HepG2 (cell line): ENCODE measurements around the gene C2orf76. TPM values are rescaled to one million over a fixed set of nuclear protein-coding genes. Genes with fewer than 3 reads are reported as not detected.
A peak's percentile ranks its signal among the peaks of the same experiment; 100 is the strongest.

Experiments
- ATAC-seq: fragments of 200-7000 bp; cut with Tn5 transposase; 3 replicates; pipeline ENCODE4 v1.9.1; 2020; ENCODE audit warnings: mild to moderate bottlenecking, moderate library complexity
- BruUV-seq: library from RNA; stranded (reverse); fragments of 400-500 nt; replicated peaks from 2 replicates; lab custom pipeline; 2021; lab: Mats Ljungman, UMichigan
- CTCF ChIA-PET: fragments of 300-600 bp; formaldehyde crosslinking; extraction: SDS; loops from one replicate; lab custom pipeline; 2021; ENCODE audit warnings: low total read pairs, inconsistent platforms, low intra/inter-chr PET ratio; lab: Yijun Ruan, JAX
- POLR2A ChIA-PET: fragments of 350-600 bp; sonication (Branson Sonifier 250); formaldehyde crosslinking; loops from one replicate; lab custom pipeline; 2020; ENCODE audit warnings: antibody characterized with exemption, inconsistent platforms; lab: Yijun Ruan, JAX
- DNase-seq: peaks from one replicate; pipeline ENCODE4 v3.0.0-alpha.2; 2015; ENCODE audit warnings: low spot score
- FAIRE-seq: peaks from 3 replicates; lab custom pipeline; 2011; peaks lifted over from hg19 to GRCh38; lab: Jason Lieb, UNC
- H2AFZ ChIP-seq: one replicate; pipeline ENCODE4 v1.6.1; 2011; ENCODE audit warnings: low read length, inconsistent platforms
- H3K27ac ChIP-seq: fragments of 300-600 bp; 3 replicates; pipeline ENCODE4 v1.8.0; 2011; ENCODE audit warnings: mixed run types, mild to moderate bottlenecking, mixed read lengths, low read length, inconsistent platforms; ENCODE audit not compliant: insufficient read depth; ENCODE audit errors: extremely low read length
- H3K27me3 ChIP-seq, 2 experiments: fragments of 200-600 bp in 1 of 2; 2 replicates in 1 of 2; 3 replicates in 1 of 2; pipeline versions ENCODE4 v1.6.0 to v1.8.0; 2011; ENCODE audit warnings: low read length in 2 of 2, mild to moderate bottlenecking in 2 of 2, moderate library complexity in 2 of 2, inconsistent platforms in 1 of 2; ENCODE audit not compliant: insufficient read depth in 2 of 2, control insufficient read depth in 1 of 2
- H3K36me3 ChIP-seq, 2 experiments: fragments of 200-600 bp in 1 of 2; replicated peaks in 1 of 2; 2 replicates in 1 of 2; 3 replicates in 1 of 2; pipeline versions ENCODE4 v1.5.1 to v1.8.0; 2011; ENCODE audit warnings: low read length in 2 of 2, inconsistent platforms in 1 of 2; ENCODE audit not compliant: insufficient read depth in 2 of 2, control insufficient read depth in 1 of 2
- H3K4me1 ChIP-seq: 2 replicates; pipeline ENCODE4 v1.5.1; 2012; ENCODE audit warnings: low read length, inconsistent platforms; ENCODE audit not compliant: insufficient read depth
- H3K4me2 ChIP-seq: 2 replicates; pipeline ENCODE4 v1.6.0; 2011; ENCODE audit warnings: low read depth, low read length, inconsistent platforms
- H3K4me3 ChIP-seq, 3 experiments: fragments of 200-600 bp in 1 of 3; sonication (generic), shearing (Covaris generic) in 1 of 3; replicated peaks in 1 of 3; 2 replicates each; pipeline ENCODE4 v1.5.1; 2011 to 2016; ENCODE audit warnings: low read length in 3 of 3, inconsistent platforms in 2 of 3, low read depth in 2 of 3, mild to moderate bottlenecking in 2 of 3, control low read depth in 1 of 3, mixed read lengths in 1 of 3; ENCODE audit not compliant: insufficient read depth in 1 of 3
- H3K79me2 ChIP-seq: one replicate; pipeline ENCODE4 v1.6.1; 2011; ENCODE audit warnings: low read length, inconsistent platforms; ENCODE audit not compliant: insufficient read depth
- H3K9ac ChIP-seq: 2 replicates; pipeline ENCODE4 v1.6.0; 2011; ENCODE audit warnings: mild to moderate bottlenecking, low read depth, low read length, inconsistent platforms; ENCODE audit not compliant: insufficient read depth
- H3K9me3 ChIP-seq: 2 replicates; pipeline ENCODE4 v1.5.1; 2012; ENCODE audit warnings: mild to moderate bottlenecking, low read length
- H4K20me1 ChIP-seq: 2 replicates; pipeline ENCODE4 v1.6.0; 2011; ENCODE audit warnings: inconsistent platforms, mild to moderate bottlenecking, low read length, moderate library complexity; ENCODE audit not compliant: insufficient read depth
- ATF1 ChIP-seq: IDR thresholded peaks from 2 replicates; pipeline ENCODE4 v1.6.1; 2016; ENCODE audit warnings: mild to moderate bottlenecking, control low read depth
- MAFK ChIP-seq, 2 experiments: IDR thresholded peaks in 1 of 2; conservative IDR thresholded peaks in 1 of 2; 2 replicates each; pipeline ENCODE4 v1.6.1; 2011; ENCODE audit warnings: improper control_type of control experiment in 2 of 2, low read length in 2 of 2
- RFX5 ChIP-seq: IDR thresholded peaks from 2 replicates; pipeline ENCODE4 v1.6.1; 2011; ENCODE audit warnings: low read depth, low read length, improper control_type of control experiment
- SOX6 ChIP-seq, 2 experiments: fragments of 450-650 bp in 1 of 2; sonication (generic) in 1 of 2; formaldehyde crosslinking in 1 of 2; IDR thresholded peaks; 2 replicates each; pipeline versions ENCODE4 v1.4.0 to v1.6.1; 2017 to 2020; ENCODE audit warnings: antibody characterized with exemption in 1 of 2, mild to moderate bottlenecking in 1 of 2, missing genetic modification reagents in 1 of 2
- ZNF20 ChIP-seq: sonication (generic); formaldehyde crosslinking; IDR thresholded peaks from 2 replicates; pipeline ENCODE4 v1.4.0; 2020; ENCODE audit warnings: mild to moderate bottlenecking, moderate library complexity, missing genetic modification reagents
- ZNF788 ChIP-seq: sonication (generic); formaldehyde crosslinking; IDR thresholded peaks from 2 replicates; pipeline ENCODE4 v1.5.0; 2020; ENCODE audit warnings: mild to moderate bottlenecking, missing genetic modification reagents, borderline replicate concordance
- WGBS: methylation state at CpG from one replicate; pipeline ENCODE4 v1.1.6; 2017; ENCODE audit warnings: low lambda C conversion rate; 5-methylcytosine and 5-hydroxymethylcytosine counted together
- in situ Hi-C: cut with HindIII; loops from 2 replicates; pipeline ENCODE4 v1.10.0; 2017; ENCODE audit warnings: low pct_unique_long_range_greater_than_20kb; ENCODE audit not compliant: extremely low pct_ligation_motif_present
- intact Hi-C: fragments of 100-400 bp; cut with micrococcal nuclease; formaldehyde crosslinking; loops from one replicate; pipeline ENCODE4 v1.10.0; 2022; ENCODE audit not compliant: unreplicated experiment
- polyA plus RNA-seq, 8 experiments: library from polyadenylated mRNA; depleted of rRNA in 3 of 8; stranded (reverse) in 7 of 8; unstranded in 1 of 8; fragments of >200 nt; fragmentation: Illumina TruSeq in 4 of 8; extraction: Trizol in 4 of 8; gene quantifications; 2 replicates each; pipeline versions ENCODE4 v1.2.1 to v1.2.3, GENCODE V29; 2011 to 2016; ENCODE audit warnings: low read depth in 4 of 8, missing spikeins in 1 of 8, mixed read lengths in 1 of 8; ENCODE audit not compliant: insufficient read depth in 1 of 8
- total RNA-seq, 5 experiments: library from RNA; depleted of rRNA; stranded (reverse); fragments of >200 nt; fragmentation: Illumina TruSeq; extraction: Trizol; gene quantifications; 2 replicates each; pipeline ENCODE4 v1.2.3, GENCODE V29; 2016; ENCODE audit warnings: low read depth in 1 of 5
- TF ChIP-seq, protein P1 (sequence below): sonication (generic); formaldehyde crosslinking; IDR thresholded peaks from 2 replicates; pipeline ENCODE4 v1.5.0; 2020; ENCODE audit warnings: mild to moderate bottlenecking, missing genetic modification reagents, moderate library complexity

Gene C2orf76
- total and polyA plus RNA-seq, 2 of the 13 experiments (the other 11 are each of a cell fraction or from before 2014, with no cell fraction given) = 7.7 to 8.5 TPM

- peak; percentile 89 for FAIRE-seq
These were observed 74.4 kb downstream of the C2orf76 start for GRCh38 chr2:119292226-119292625.

More at GRCh38 chr2:119292226-119292625, 74.4 kb downstream of the C2orf76 start:
- no peak overlapping the region for H2AFZ ChIP-seq
- no TSS peak for BruUV-seq
- H3K4me3 ChIP-seq = peak overlapping the region in 1 of 3 experiments; percentile 0; a peak in 1 of 6 replicates
- ChIA-PET POLR2A (interaction anchor here (1.3 to 1.5 kb wide), 3 partner anchors 68 to 386 kb away, joined by 3 to 4 read pairs (median 4); partner anchors contain the start of genes C2orf76, DBI, STEAP3 and TMEM177), CTCF (interaction anchor here (1.8 to 1.9 kb wide), 2 partner anchors 73 to 281 kb away, joined by 7 to 15 read pairs; no protein-coding TSS in a partner anchor)
- in situ Hi-C loops = no loop called here
- peaks cover 27% of the 10 kb centered on the region for H3K4me1 ChIP-seq
- no peaks in the 10 kb centered on the region for H3K9me3 ChIP-seq
- no peak overlapping the region for H3K27ac ChIP-seq
- peak overlapping the region; percentile 66 for H3K4me2 ChIP-seq
- H3K36me3 ChIP-seq = no peaks in the 10 kb centered on the region
- intact Hi-C loops = loop anchor here (5.0 kb wide), 2 partner anchors 75 to 265 kb away; partner anchors contain the start of genes C2orf76 and DBI
- ATAC-seq (peak; percentile 81), DNase-seq (peak; percentile 35)
- H3K9ac ChIP-seq = no peak overlapping the region
- H4K20me1 ChIP-seq = no peaks in the 10 kb centered on the region
- TF ChIP-seq ATF1 = peak; percentile 29; the same call in 1 of the 2 replicates
- peak; percentile 73 for TF ChIP-seq RFX5
- TF ChIP-seq SOX6 (IDR thresholded peaks at IDR 0.05) = no peak
- 0 out of 2 replicates have a peak, but pooled peaks have one; percentile 9 for TF ChIP-seq SOX6 (CRISPR knock-in tag; IDR thresholded peaks at IDR 0.05)
- no peak for TF ChIP-seq ZNF788 (CRISPR knock-in tag)
- no peak for TF ChIP-seq ZNF20 (CRISPR knock-in tag)
- peak; percentile 9 to 26; a peak in 2 of 4 replicates for TF ChIP-seq MAFK (conservative IDR thresholded peaks at IDR 0.05 in 1 of 2, IDR thresholded peaks at IDR 0.05 in 1 of 2; ENCODE audit: low read length in 2 of 2)
- TF ChIP-seq, protein P1, sequence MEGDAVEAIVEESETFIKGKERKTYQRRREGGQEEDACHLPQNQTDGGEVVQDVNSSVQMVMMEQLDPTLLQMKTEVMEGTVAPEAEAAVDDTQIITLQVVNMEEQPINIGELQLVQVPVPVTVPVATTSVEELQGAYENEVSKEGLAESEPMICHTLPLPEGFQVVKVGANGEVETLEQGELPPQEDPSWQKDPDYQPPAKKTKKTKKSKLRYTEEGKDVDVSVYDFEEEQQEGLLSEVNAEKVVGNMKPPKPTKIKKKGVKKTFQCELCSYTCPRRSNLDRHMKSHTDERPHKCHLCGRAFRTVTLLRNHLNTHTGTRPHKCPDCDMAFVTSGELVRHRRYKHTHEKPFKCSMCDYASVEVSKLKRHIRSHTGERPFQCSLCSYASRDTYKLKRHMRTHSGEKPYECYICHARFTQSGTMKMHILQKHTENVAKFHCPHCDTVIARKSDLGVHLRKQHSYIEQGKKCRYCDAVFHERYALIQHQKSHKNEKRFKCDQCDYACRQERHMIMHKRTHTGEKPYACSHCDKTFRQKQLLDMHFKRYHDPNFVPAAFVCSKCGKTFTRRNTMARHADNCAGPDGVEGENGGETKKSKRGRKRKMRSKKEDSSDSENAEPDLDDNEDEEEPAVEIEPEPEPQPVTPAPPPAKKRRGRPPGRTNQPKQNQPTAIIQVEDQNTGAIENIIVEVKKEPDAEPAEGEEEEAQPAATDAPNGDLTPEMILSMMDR = 0 out of 2 replicates have a peak, but pooled peaks have one; percentile 31
- 3% methylated on average over 8 of the region's 8 CpGs for WGBS
- H3K79me2 ChIP-seq = no peaks in the 10 kb centered on the region
- no peaks in the 10 kb centered on the region; a peak in 2 of 5 replicates for H3K27me3 ChIP-seq
